CD4-positive, alpha-beta T cell (primary cell): ENCODE measurements around the gene NNAT. TPM values are rescaled to one million over a fixed set of nuclear protein-coding genes. Genes with fewer than 3 reads are reported as not detected.

ENCODE experiments used
- ATAC-seq: fragments of 200-7000 bp; cut with Tn5 transposase; one replicate; pipeline ENCODE4 v1.10.0; 2022; ENCODE audit warnings: mild to moderate bottlenecking; ENCODE audit not compliant: poor library complexity
- CTCF ChIA-PET: fragments of 350-600 bp; sonication (Branson Sonifier 250); formaldehyde crosslinking; loops from one replicate; lab custom pipeline; 2021; ENCODE audit warnings: antibody characterized with exemption, inconsistent platforms; lab: Charles Lee
- POLR2A ChIA-PET: fragments of 350-600 bp; sonication (Branson Sonifier 250); formaldehyde crosslinking; loops from one replicate; lab custom pipeline; 2021; ENCODE audit warnings: antibody characterized with exemption, inconsistent platforms; lab: Charles Lee
- DNase-seq, 14 experiments: peaks; one replicate each; pipeline ENCODE4 v3.0.0-alpha.2; 2013 to 2020; ENCODE audit warnings: mixed read lengths in 2 of 14
- H3K27ac ChIP-seq, 2 donors: one replicate each; pipeline versions ENCODE4 v1.5.1 to v1.7.0; 2013; ENCODE audit warnings: low read length in 2 of 2, low read depth in 1 of 2, mild to moderate bottlenecking in 1 of 2
- H3K27me3 ChIP-seq, 2 experiments: 1 replicate in 1 of 2; 2 replicates in 1 of 2; pipeline versions ENCODE4 v1.6.1 to v1.7.0; 2013; ENCODE audit warnings: low read length in 2 of 2, control low read depth in 1 of 2, mild to moderate bottlenecking in 1 of 2, moderate library complexity in 1 of 2; ENCODE audit not compliant: insufficient read depth in 2 of 2, control insufficient read depth in 1 of 2
- H3K36me3 ChIP-seq: one replicate; pipeline ENCODE4 v1.6.1; 2013; ENCODE audit warnings: low read length, control low read depth; ENCODE audit not compliant: insufficient read depth
- H3K4me1 ChIP-seq: one replicate; pipeline ENCODE4 v1.6.1; 2013; ENCODE audit warnings: low read length, control low read depth; ENCODE audit not compliant: insufficient read depth
- H3K4me3 ChIP-seq: one replicate; pipeline ENCODE4 v1.5.1; 2013; ENCODE audit warnings: mild to moderate bottlenecking, low read length, moderate library complexity
- H3K9me3 ChIP-seq, 2 experiments: 1 replicate in 1 of 2; 2 replicates in 1 of 2; pipeline versions ENCODE4 v1.6.1 to v1.7.0; 2013; ENCODE audit warnings: low read length in 2 of 2, mild to moderate bottlenecking in 2 of 2, control low read depth in 1 of 2, moderate library complexity in 1 of 2; ENCODE audit not compliant: control insufficient read depth in 1 of 2, insufficient read depth in 1 of 2
- H3K27ac Mint-ChIP-seq: one replicate; pipeline ENCODE4 v1.8.0; 2020; ENCODE audit warnings: mixed read lengths
- H3K27me3 Mint-ChIP-seq: one replicate; pipeline ENCODE4 v1.8.0; 2021; ENCODE audit warnings: mixed read lengths
- H3K36me3 Mint-ChIP-seq: one replicate; pipeline ENCODE4 v1.8.0; 2021; ENCODE audit warnings: low read depth, mixed read lengths
- H3K4me1 Mint-ChIP-seq: one replicate; pipeline ENCODE4 v1.8.0; 2021; ENCODE audit warnings: low read depth, mixed read lengths
- H3K4me3 Mint-ChIP-seq: one replicate; pipeline ENCODE4 v1.8.0; 2020; ENCODE audit warnings: mild to moderate bottlenecking, mixed read lengths
- H3K9me3 Mint-ChIP-seq: one replicate; pipeline ENCODE4 v1.8.0; 2020; ENCODE audit warnings: mixed read lengths
- intact Hi-C, 2 experiments: fragments of 100-400 bp; cut with DNase I in 1 of 2; cut with micrococcal nuclease in 1 of 2; formaldehyde crosslinking; loops; one replicate each; pipeline versions ENCODE4 v1.15.1 to v1.9.0; 2023 to 2025; cut with DNase I, micrococcal nuclease
- total RNA-seq, 174 experiments: library from RNA in 2 of 174; stranded (reverse) in 2 of 174; gene quantifications; one replicate each; pipeline ENCODE4 v1.2.3 and lab custom pipeline; 2021 to 2026
- TF ChIP-seq, protein P1 (sequence below): fragments of 200-600 bp; IDR thresholded peaks from one replicate; pipeline ENCODE4 v1.8.0; 2022; ENCODE audit warnings: antibody characterized with exemption, mild to moderate bottlenecking

The NNAT gene
- total RNA-seq, 2 experiments from 2014 or later, result not detected

DNA sequence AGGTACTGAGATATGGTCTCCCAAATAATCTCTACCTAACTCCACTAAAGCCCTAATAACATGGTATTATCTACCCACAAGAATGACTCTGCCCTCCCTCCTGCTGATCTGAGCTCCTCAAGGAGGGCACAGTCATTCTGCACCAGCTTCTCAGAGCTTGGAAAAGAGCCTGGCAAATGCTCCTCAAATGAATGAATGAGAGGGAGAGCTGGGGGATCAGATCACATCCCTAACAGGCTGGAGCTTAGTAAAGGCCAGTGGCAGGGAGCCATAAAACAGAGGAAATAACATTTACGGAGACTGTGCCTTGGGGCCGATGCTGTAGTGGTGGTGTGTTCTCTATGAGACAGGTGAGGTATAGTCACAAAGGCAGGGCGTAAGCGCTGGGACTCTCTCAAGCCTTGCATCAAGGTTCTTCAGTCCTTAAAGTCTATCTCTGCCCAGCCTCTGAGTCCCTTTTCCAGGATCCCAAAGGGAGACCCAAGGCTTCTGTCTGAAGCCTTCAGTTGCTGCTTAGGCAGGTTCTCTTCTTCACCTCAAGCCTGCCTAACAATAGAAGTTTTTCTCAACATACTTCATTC lies 7.2 kb upstream of the NNAT start:
- TF ChIP-seq, protein P1, sequence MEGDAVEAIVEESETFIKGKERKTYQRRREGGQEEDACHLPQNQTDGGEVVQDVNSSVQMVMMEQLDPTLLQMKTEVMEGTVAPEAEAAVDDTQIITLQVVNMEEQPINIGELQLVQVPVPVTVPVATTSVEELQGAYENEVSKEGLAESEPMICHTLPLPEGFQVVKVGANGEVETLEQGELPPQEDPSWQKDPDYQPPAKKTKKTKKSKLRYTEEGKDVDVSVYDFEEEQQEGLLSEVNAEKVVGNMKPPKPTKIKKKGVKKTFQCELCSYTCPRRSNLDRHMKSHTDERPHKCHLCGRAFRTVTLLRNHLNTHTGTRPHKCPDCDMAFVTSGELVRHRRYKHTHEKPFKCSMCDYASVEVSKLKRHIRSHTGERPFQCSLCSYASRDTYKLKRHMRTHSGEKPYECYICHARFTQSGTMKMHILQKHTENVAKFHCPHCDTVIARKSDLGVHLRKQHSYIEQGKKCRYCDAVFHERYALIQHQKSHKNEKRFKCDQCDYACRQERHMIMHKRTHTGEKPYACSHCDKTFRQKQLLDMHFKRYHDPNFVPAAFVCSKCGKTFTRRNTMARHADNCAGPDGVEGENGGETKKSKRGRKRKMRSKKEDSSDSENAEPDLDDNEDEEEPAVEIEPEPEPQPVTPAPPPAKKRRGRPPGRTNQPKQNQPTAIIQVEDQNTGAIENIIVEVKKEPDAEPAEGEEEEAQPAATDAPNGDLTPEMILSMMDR, result no peak
- ChIA-PET POLR2A (no interaction called here), CTCF (no interaction called here)
- Mint-ChIP-seq H3K27ac (no peak overlapping the region), H3K4me3 (no peak overlapping the region), H3K27me3 (no peaks in the 10 kb centered on the region), H3K9me3 (no peaks in the 10 kb centered on the region), H3K4me1 (peaks cover 16% of the 10 kb centered on the region), H3K36me3 (peaks cover 70% of the 10 kb centered on the region)
- ATAC-seq (no peak), DNase-seq (no peak)
- intact Hi-C loops, result no loop called here
- no peaks in the 10 kb centered on the region for H3K4me1 ChIP-seq
- peaks cover 60% of the 10 kb centered on the region for H3K36me3 ChIP-seq
- H3K27ac ChIP-seq, result no peak overlapping the region
- no peaks in the 10 kb centered on the region for H3K27me3 ChIP-seq
- H3K9me3 ChIP-seq, result no peaks in the 10 kb centered on the region
- H3K4me3 ChIP-seq, result no peak overlapping the region

DNA sequence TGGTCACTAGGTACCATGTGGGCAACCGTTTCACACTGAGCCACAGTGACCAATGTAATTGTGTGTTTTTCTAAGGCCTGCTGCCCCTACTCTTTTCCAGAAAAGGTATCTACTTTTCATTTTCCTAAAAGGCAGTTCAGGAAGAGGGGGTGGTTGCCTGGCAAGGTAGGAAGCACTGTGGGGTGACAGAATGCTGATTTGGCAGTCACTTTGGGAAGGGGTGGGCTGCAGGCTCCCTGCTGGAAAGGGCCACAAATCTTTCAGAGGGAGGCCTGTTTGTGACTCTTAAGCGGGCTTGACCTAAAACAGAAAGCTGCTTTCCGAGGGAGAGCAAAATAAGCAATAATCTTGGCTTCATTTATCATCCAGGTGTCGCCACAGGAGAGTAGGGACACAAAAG lies 5.2 kb upstream of the NNAT start:
- Mint-ChIP-seq H3K27me3 (no peaks in the 10 kb centered on the region), H3K4me1 (peaks cover 24% of the 10 kb centered on the region), H3K9me3 (no peaks in the 10 kb centered on the region), H3K4me3 (no peak overlapping the region), H3K27ac (no peak overlapping the region), H3K36me3 (peaks cover 69% of the 10 kb centered on the region)
- H3K27ac ChIP-seq, result no peak overlapping the region
- peaks cover 5% of the 10 kb centered on the region for H3K4me1 ChIP-seq
- no peak for ATAC-seq
- peaks cover 0 to 3% of the 10 kb centered on the region in 2 experiments for H3K9me3 ChIP-seq
- H3K36me3 ChIP-seq, result peaks cover 61% of the 10 kb centered on the region
- intact Hi-C loops, result no loop called here
- POLR2A ChIA-PET, result no interaction called here
- no peak for DNase-seq
- CTCF ChIA-PET, result no interaction called here
- H3K4me3 ChIP-seq, result no peak overlapping the region
- no peaks in the 10 kb centered on the region for H3K27me3 ChIP-seq
- TF ChIP-seq, protein P1, result no peak

DNA sequence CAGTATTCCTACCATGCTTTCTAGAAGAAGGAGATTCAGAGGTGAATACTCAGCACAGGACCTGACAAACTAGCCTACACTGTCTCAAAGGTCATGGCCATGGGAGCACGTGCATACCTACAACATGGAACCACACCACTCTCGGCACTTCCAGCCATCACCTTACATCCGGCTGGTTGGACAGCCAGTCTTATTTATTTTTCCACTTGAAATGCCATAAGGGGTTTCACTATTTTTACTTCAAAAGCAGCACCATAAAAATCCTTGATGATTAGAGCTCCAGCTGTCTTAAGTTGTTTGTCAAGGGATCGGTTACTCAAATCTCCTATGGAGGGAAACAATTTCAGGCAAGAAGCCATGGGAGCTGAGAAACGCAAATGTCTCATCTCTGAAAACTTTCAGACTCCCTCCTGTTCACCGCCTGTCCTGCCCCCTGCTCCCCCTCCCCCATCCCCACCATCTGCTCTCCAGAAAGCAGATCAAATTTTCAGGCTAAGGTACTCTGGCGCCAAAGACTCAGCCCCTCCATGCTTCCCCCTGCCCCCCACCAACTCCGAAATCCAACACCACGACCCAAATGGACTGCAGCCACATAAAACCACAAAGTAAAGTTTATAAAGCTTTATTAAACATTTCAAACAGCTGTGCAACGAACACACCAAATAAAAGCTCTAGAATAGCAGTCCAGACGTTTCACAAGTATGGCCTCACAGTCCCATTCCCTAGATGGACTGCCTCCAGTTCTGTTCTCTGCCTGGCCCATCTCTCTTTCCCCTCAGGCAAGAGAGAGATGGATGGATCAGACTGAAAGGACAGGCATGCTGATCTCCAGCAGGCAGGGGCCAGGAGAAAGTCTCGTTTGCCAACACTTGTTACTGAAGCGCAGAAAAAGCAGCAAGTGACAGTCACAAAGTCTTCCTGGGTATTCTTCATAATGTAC lies 4.0 kb upstream of the NNAT start:
- Histone ChIP-seq H3K4me1 (peaks cover 9% of the 10 kb centered on the region), H3K9me3 (peaks cover 0 to 10% of the 10 kb centered on the region in 2 experiments), H3K4me3 (no peak overlapping the region), H3K27ac (no peak overlapping the region), H3K27me3 (no peaks in the 10 kb centered on the region), H3K36me3 (peaks cover 55% of the 10 kb centered on the region)
- peak in 1 of 14 experiments; percentile 5 for DNase-seq
- Mint-ChIP-seq H3K27ac (no peak overlapping the region), H3K9me3 (no peaks in the 10 kb centered on the region), H3K4me1 (peaks cover 32% of the 10 kb centered on the region), H3K4me3 (no peak overlapping the region), H3K27me3 (no peaks in the 10 kb centered on the region), H3K36me3 (peaks cover 62% of the 10 kb centered on the region)
- POLR2A ChIA-PET, result interaction anchor here (1.1 kb wide), 1 partner anchor 11 kb away, joined by 3 read pairs; the partner anchor contains the start of gene BLCAP
- CTCF ChIA-PET, result no interaction called here
- intact Hi-C loops, result no loop called here
- no peak for ATAC-seq
- TF ChIP-seq, protein P1, result no peak
